ENCODE measurements around the gene ESYT3.
"Not testable (repeated sequence)": the region's sequence is repeated elsewhere in the genome, so short reads cannot be mapped to it uniquely, and the experiment has no call there.

The ESYT3 gene

GRCh38 chr3:138407236-138407907 lies 27.0 kb upstream of the ESYT3 start:
- in situ Hi-C loops (cut with MboI; ENCODE audit: low sequenced_read_pairs) = loop anchor here (25.0 kb wide), 1 partner anchor 345 kb away; no protein-coding TSS in a partner anchor

GRCh38 chr3:138408751-138409570 lies 25.5 kb upstream of the ESYT3 start:
- in situ Hi-C loops (cut with MboI; ENCODE audit: low sequenced_read_pairs) = loop anchor here (25.0 kb wide), 1 partner anchor 347 kb away; no protein-coding TSS in a partner anchor

- in situ Hi-C loops (cut with MboI; ENCODE audit: low sequenced_read_pairs) = loop anchor here (25.0 kb wide), 1 partner anchor 351 kb away; no protein-coding TSS in a partner anchor
These were observed 21.4 kb upstream of the ESYT3 start for GRCh38 chr3:138412821-138413551.

- in situ Hi-C loops (cut with MboI; ENCODE audit: low sequenced_read_pairs) = loop anchor here (25.0 kb wide), 1 partner anchor 354 kb away; no protein-coding TSS in a partner anchor
These were observed 18.2 kb upstream of the ESYT3 start for GRCh38 chr3:138416236-138416635.

- in situ Hi-C loops (cut with MboI; ENCODE audit: low sequenced_read_pairs) = loop anchor here (25.0 kb wide), 1 partner anchor 355 kb away; no protein-coding TSS in a partner anchor
These were observed 16.8 kb upstream of the ESYT3 start for GRCh38 chr3:138417559-138417982.

GRCh38 chr3:138418601-138419206 lies 15.7 kb upstream of the ESYT3 start:
- in situ Hi-C loops (cut with MboI; ENCODE audit: low sequenced_read_pairs) = loop anchor here (25.0 kb wide), 1 partner anchor 356 kb away; no protein-coding TSS in a partner anchor

- in situ Hi-C loops (cut with MboI; ENCODE audit: low sequenced_read_pairs) = loop anchor here (25.0 kb wide), 1 partner anchor 361 kb away; no protein-coding TSS in a partner anchor
These were observed 11.1 kb upstream of the ESYT3 start for GRCh38 chr3:138423316-138423715.

GRCh38 chr3:138424323-138424722 lies 10.1 kb upstream of the ESYT3 start:
- in situ Hi-C loops (cut with MboI; ENCODE audit: low sequenced_read_pairs) = loop anchor here (25.0 kb wide), 1 partner anchor 362 kb away; no protein-coding TSS in a partner anchor

- in situ Hi-C loops (cut with MboI; ENCODE audit: low sequenced_read_pairs) = no loop called here
These were observed 8.2 kb upstream of the ESYT3 start for GRCh38 chr3:138426211-138426610.

- in situ Hi-C loops (cut with MboI; ENCODE audit: low sequenced_read_pairs) = not testable (repeated sequence)
These were observed 7.7 kb upstream of the ESYT3 start for GRCh38 chr3:138426754-138427153.

GRCh38 chr3:138429665-138430064 lies 4.8 kb upstream of the ESYT3 start:
- in situ Hi-C loops (cut with MboI; ENCODE audit: low sequenced_read_pairs) = no loop called here

GRCh38 chr3:138432576-138433240 lies 1.7 kb upstream of the ESYT3 start:
- in situ Hi-C loops (cut with MboI; ENCODE audit: low sequenced_read_pairs) = no loop called here

GRCh38 chr3:138433892-138434275 lies 532 bp upstream of the ESYT3 start:
- in situ Hi-C loops (cut with MboI; ENCODE audit: low sequenced_read_pairs) = no loop called here

GRCh38 chr3:138434875-138435772 lies 708 bp downstream of the ESYT3 start:
- in situ Hi-C loops (cut with MboI; ENCODE audit: low sequenced_read_pairs) = no loop called here

- in situ Hi-C loops (cut with MboI; ENCODE audit: low sequenced_read_pairs) = no loop called here
These were observed 1.4 kb downstream of the ESYT3 start for GRCh38 chr3:138435840-138436239.

GRCh38 chr3:138437281-138437680 lies 2.9 kb downstream of the ESYT3 start:
- in situ Hi-C loops (cut with MboI; ENCODE audit: low sequenced_read_pairs) = no loop called here

- in situ Hi-C loops (cut with MboI; ENCODE audit: low sequenced_read_pairs) = no loop called here
These were observed 4.5 kb downstream of the ESYT3 start for GRCh38 chr3:138438896-138439295.

- in situ Hi-C loops (cut with MboI; ENCODE audit: low sequenced_read_pairs) = no loop called here
These were observed 5.2 kb downstream of the ESYT3 start for GRCh38 chr3:138439646-138440045.

- in situ Hi-C loops (cut with MboI; ENCODE audit: low sequenced_read_pairs) = no loop called here
These were observed 5.7 kb downstream of the ESYT3 start for GRCh38 chr3:138440121-138440521.
